GM23248 (cell line): ENCODE measurements around the gene SCN3B.

Source experiments
- EZH2 ChIP-seq: fragments of 200-600 bp; sonication (generic); IDR thresholded peaks from 2 replicates; pipeline ENCODE4 v1.6.1; 2018; ENCODE audit warnings: antibody characterized with exemption, mild to moderate bottlenecking; ENCODE audit not compliant: insufficient read depth, poor library complexity, severe bottlenecking
- EZH2phosphoT487 ChIP-seq: fragments of 200-600 bp; sonication (generic); IDR thresholded peaks from 2 replicates; pipeline ENCODE4 v1.6.1; 2018; ENCODE audit warnings: antibody characterized with exemption, moderate library complexity, mild to moderate bottlenecking, low read depth; ENCODE audit not compliant: insufficient read depth

- TF ChIP-seq EZH2: no peak
- no peak for TF ChIP-seq EZH2phosphoT487
Measured at GRCh38 chr11:123588864-123589262, 65.6 kb downstream of the SCN3B start.
